ENCODE measurements around the gene SEC16A.

GRCh38 chr9:136501686-136502085 lies 18.8 kb upstream of the SEC16A start:
- TF ChIP-seq CTCF (IDR thresholded peaks at IDR 0.05) = no peak
- TF ChIP-seq POLR2A (IDR thresholded peaks at IDR 0.05) = no peak

Data from body of pancreas (tissue), 4 donors.